Cardiac muscle cell (in vitro differentiated cells and primary cell): ENCODE data around the gene AFF2. TPM values are rescaled to one million over a fixed set of nuclear protein-coding genes. Genes with fewer than 3 reads are reported as not detected.

ENCODE experiments used
- DNase-seq, 2 donors: peaks; one replicate each; pipeline versions ENCODE4 v3.0.0 to v3.0.0-alpha.2; 2010 to 2017; ENCODE audit warnings: low read depth in 1 of 2, low spot score in 1 of 2
- H3K27ac ChIP-seq: fragments of 200-600 bp; sonication (generic); 2 replicates; pipeline ENCODE4 v1.5.1; 2016
- H3K27me3 ChIP-seq: fragments of 200-600 bp; sonication (generic); 2 replicates; pipeline ENCODE4 v1.6.0; 2016; ENCODE audit warnings: control low read depth
- H3K36me3 ChIP-seq: fragments of 200-600 bp; sonication (generic); 2 replicates; pipeline ENCODE4 v1.5.1; 2016; ENCODE audit warnings: control low read depth
- H3K4me1 ChIP-seq: fragments of 200-600 bp; sonication (generic); 2 replicates; pipeline ENCODE4 v1.8.1; 2017; ENCODE audit warnings: low read depth, mild to moderate bottlenecking, mixed run types
- H3K4me3 ChIP-seq: fragments of 200-600 bp; sonication (generic); 2 replicates; pipeline ENCODE4 v1.5.1; 2016; ENCODE audit warnings: mild to moderate bottlenecking
- H3K9me3 ChIP-seq: fragments of 200-600 bp; sonication (generic); 2 replicates; pipeline ENCODE4 v1.5.1; 2017; ENCODE audit warnings: low read depth, mild to moderate bottlenecking, control low read depth
- polyA plus RNA-seq: library from polyadenylated mRNA; unstranded; fragments of >200 nt; fragmentation: Nextera tagmentation; extraction: Ambion mirVana; gene quantifications from 2 replicates; pipeline ENCODE4 v1.2.1, GENCODE V29; 2016
- total RNA-seq: library from RNA; depleted of rRNA; stranded (reverse); fragments of >200 nt; gene quantifications from 2 replicates; pipeline ENCODE4 v1.2.3, GENCODE V29; 2016
- TF ChIP-seq, protein P1 (sequence below): IDR thresholded peaks from 2 replicates; pipeline ENCODE4 v1.5.1; 2012; ENCODE audit warnings: low read depth, mild to moderate bottlenecking, low read length

AFF2 gene
- total and polyA plus RNA-seq, 2 experiments from 2014 or later: 4.4 to 8.3 TPM

DNA sequence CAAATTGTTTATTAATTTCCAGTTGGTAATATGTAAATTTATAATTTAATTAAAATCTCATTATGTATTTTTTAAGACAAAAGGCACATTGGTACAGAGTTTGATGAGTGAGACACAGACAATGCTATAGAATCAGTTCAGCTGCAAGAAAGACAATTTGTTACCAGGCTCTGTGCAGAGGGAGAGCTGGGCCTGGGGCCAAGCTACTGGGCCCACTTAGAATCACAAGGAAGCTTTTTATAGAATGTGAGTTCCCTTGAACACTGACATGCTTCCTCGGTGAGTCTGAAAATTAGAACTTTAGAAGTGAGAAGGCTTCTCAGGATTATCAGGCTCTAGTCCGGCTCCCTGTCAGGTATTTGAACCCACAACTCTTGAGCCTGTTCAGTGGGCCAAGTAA is 129.0 kb downstream of the AFF2 start:
- Histone ChIP-seq H3K4me3 (no peak overlapping the region), H3K4me1 (no peaks in the 10 kb centered on the region), H3K27ac (no peak overlapping the region), H3K27me3 (no peaks in the 10 kb centered on the region), H3K9me3 (no peaks in the 10 kb centered on the region), H3K36me3 (no peaks in the 10 kb centered on the region)
- TF ChIP-seq, protein P1, sequence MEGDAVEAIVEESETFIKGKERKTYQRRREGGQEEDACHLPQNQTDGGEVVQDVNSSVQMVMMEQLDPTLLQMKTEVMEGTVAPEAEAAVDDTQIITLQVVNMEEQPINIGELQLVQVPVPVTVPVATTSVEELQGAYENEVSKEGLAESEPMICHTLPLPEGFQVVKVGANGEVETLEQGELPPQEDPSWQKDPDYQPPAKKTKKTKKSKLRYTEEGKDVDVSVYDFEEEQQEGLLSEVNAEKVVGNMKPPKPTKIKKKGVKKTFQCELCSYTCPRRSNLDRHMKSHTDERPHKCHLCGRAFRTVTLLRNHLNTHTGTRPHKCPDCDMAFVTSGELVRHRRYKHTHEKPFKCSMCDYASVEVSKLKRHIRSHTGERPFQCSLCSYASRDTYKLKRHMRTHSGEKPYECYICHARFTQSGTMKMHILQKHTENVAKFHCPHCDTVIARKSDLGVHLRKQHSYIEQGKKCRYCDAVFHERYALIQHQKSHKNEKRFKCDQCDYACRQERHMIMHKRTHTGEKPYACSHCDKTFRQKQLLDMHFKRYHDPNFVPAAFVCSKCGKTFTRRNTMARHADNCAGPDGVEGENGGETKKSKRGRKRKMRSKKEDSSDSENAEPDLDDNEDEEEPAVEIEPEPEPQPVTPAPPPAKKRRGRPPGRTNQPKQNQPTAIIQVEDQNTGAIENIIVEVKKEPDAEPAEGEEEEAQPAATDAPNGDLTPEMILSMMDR: no peak
- no peak for DNase-seq

DNA sequence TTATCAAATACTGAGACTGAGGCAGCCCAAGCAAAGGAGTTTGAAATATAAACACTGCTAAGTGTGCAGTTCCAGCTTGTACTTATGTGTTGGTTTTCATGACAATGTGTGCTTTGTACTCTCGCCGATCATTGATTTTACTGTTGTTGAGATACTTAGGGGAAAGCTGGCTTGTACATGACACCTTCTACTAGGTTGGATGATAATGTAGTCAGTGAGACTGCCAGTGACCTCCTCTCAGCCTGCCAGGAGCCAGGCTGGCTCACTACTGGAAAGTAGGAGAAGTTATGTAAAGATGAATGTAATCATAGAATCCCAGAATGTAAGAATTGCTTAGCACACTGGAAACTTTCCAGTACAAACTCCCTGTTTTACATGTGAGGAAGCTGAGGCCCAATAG is 132.0 kb downstream of the AFF2 start:
- Histone ChIP-seq H3K4me1 (no peaks in the 10 kb centered on the region), H3K27ac (no peak overlapping the region), H3K36me3 (no peaks in the 10 kb centered on the region), H3K4me3 (no peak overlapping the region), H3K9me3 (no peaks in the 10 kb centered on the region), H3K27me3 (no peaks in the 10 kb centered on the region)
- TF ChIP-seq, protein P1: no peak
- no peak for DNase-seq

DNA sequence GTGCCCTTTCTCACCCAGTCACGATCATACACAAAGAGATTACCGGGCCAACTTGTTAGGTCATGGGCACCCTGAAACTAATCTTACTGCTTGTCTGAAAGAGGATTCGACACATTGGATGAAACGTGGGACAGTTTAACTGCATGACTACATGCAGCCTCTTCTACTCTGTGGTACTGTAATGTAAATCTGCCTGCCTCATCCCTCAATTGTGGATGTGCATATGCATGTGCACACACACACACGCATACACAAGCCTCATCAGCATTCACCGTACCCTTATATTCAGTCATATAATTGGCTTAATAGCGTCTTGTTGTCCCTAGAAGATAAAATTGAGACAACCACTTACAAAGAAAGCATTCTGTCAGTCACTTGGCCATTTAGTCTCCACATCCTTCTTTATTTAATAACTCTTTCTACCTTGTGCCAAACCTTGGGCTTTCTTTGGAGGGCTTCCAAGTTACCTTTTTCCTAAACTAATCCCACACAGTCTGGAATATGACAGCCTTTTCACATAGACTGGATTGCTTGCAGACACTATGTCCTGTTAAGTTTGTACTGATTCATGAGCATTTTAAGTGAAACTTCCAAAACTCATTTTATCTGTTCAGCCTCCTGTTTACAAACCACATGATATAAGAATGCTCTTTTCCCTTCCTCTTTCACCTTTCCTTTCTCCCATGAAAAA is 132.9 kb downstream of the AFF2 start:
- Histone ChIP-seq H3K36me3 (no peaks in the 10 kb centered on the region), H3K4me3 (no peak overlapping the region), H3K9me3 (no peaks in the 10 kb centered on the region), H3K4me1 (no peaks in the 10 kb centered on the region), H3K27me3 (no peaks in the 10 kb centered on the region), H3K27ac (no peak overlapping the region)
- TF ChIP-seq, protein P1: no peak
- DNase-seq: no peak

DNA sequence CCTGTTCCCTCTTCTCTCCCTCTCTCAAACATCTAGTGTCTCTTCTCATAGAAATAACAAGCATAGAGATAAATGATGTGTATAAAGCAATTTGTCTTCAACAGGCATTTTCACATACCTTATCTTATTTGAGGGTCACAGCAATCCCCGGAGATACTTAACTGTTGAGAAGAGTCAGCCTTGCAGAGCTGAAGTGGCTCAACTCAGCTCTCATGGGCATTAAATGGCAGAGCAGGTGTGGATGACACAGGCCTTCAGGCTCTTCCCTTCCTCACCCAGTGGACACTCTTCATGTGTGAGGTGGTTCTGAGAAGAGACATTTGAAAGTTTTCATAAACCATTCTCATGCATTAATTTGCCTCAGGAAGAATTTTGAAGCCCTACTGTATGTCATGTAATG is 134.2 kb downstream of the AFF2 start:
- TF ChIP-seq, protein P1: no peak
- Histone ChIP-seq H3K9me3 (no peaks in the 10 kb centered on the region), H3K36me3 (no peaks in the 10 kb centered on the region), H3K27me3 (no peaks in the 10 kb centered on the region), H3K4me3 (no peak overlapping the region), H3K27ac (no peak overlapping the region), H3K4me1 (no peaks in the 10 kb centered on the region)
- no peak for DNase-seq

DNA sequence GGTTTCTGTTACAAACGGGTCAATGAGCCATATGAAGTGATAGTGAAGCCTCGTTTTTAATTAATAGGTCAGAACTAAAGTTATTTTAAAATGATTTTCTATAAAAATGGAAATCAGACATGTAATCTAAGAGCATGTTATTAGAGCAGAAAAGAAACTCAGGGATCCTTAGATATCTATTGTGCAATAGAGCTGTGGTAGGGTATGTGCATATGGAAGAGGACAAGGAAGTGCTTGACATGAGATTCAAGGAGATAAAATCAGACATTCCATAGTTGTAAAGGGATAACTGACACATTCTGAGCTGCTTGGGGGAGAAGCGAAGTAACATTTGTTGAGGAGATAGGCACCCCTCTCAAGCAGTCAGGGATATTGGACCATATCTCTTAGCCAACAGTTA is 143.0 kb downstream of the AFF2 start:
- Histone ChIP-seq H3K4me3 (no peak overlapping the region), H3K27me3 (no peaks in the 10 kb centered on the region), H3K36me3 (no peaks in the 10 kb centered on the region), H3K4me1 (no peaks in the 10 kb centered on the region), H3K9me3 (no peaks in the 10 kb centered on the region), H3K27ac (no peak overlapping the region)
- no peak for DNase-seq
- TF ChIP-seq, protein P1: no peak
